HepG2 (cell line): ENCODE measurements around the gene NDUFB6. TPM values are rescaled to one million over a fixed set of nuclear protein-coding genes. Genes with fewer than 3 reads are reported as not detected.

Source experiments
- ATAC-seq: fragments of 200-7000 bp; cut with Tn5 transposase; 3 replicates; pipeline ENCODE4 v1.9.1; 2020; ENCODE audit warnings: mild to moderate bottlenecking, moderate library complexity
- BruUV-seq: library from RNA; stranded (reverse); fragments of 400-500 nt; replicated peaks from 2 replicates; lab custom pipeline; 2021; lab: Mats Ljungman, UMichigan
- CTCF ChIA-PET: fragments of 300-600 bp; formaldehyde crosslinking; extraction: SDS; loops from one replicate; lab custom pipeline; 2021; ENCODE audit warnings: low total read pairs, inconsistent platforms, low intra/inter-chr PET ratio; lab: Yijun Ruan, JAX
- POLR2A ChIA-PET: fragments of 350-600 bp; sonication (Branson Sonifier 250); formaldehyde crosslinking; loops from one replicate; lab custom pipeline; 2020; ENCODE audit warnings: antibody characterized with exemption, inconsistent platforms; lab: Yijun Ruan, JAX
- DNase-seq: peaks from one replicate; pipeline ENCODE4 v3.0.0-alpha.2; 2015; ENCODE audit warnings: low spot score
- FAIRE-seq: peaks from 3 replicates; lab custom pipeline; 2011; peaks lifted over from hg19 to GRCh38; lab: Jason Lieb, UNC
- H2AFZ ChIP-seq: one replicate; pipeline ENCODE4 v1.6.1; 2011; ENCODE audit warnings: low read length, inconsistent platforms
- H3K27ac ChIP-seq: fragments of 300-600 bp; 3 replicates; pipeline ENCODE4 v1.8.0; 2011; ENCODE audit warnings: mixed run types, mild to moderate bottlenecking, mixed read lengths, low read length, inconsistent platforms; ENCODE audit not compliant: insufficient read depth; ENCODE audit errors: extremely low read length
- H3K27me3 ChIP-seq, 2 experiments: fragments of 200-600 bp in 1 of 2; 2 replicates in 1 of 2; 3 replicates in 1 of 2; pipeline versions ENCODE4 v1.6.0 to v1.8.0; 2011; ENCODE audit warnings: low read length in 2 of 2, mild to moderate bottlenecking in 2 of 2, moderate library complexity in 2 of 2, inconsistent platforms in 1 of 2; ENCODE audit not compliant: insufficient read depth in 2 of 2, control insufficient read depth in 1 of 2
- H3K36me3 ChIP-seq, 2 experiments: fragments of 200-600 bp in 1 of 2; replicated peaks in 1 of 2; 2 replicates in 1 of 2; 3 replicates in 1 of 2; pipeline versions ENCODE4 v1.5.1 to v1.8.0; 2011; ENCODE audit warnings: low read length in 2 of 2, inconsistent platforms in 1 of 2; ENCODE audit not compliant: insufficient read depth in 2 of 2, control insufficient read depth in 1 of 2
- H3K4me1 ChIP-seq: 2 replicates; pipeline ENCODE4 v1.5.1; 2012; ENCODE audit warnings: low read length, inconsistent platforms; ENCODE audit not compliant: insufficient read depth
- H3K4me2 ChIP-seq: 2 replicates; pipeline ENCODE4 v1.6.0; 2011; ENCODE audit warnings: low read depth, low read length, inconsistent platforms
- H3K4me3 ChIP-seq, 3 experiments: fragments of 200-600 bp in 1 of 3; sonication (generic), shearing (Covaris generic) in 1 of 3; replicated peaks in 1 of 3; 2 replicates each; pipeline ENCODE4 v1.5.1; 2011 to 2016; ENCODE audit warnings: low read length in 3 of 3, inconsistent platforms in 2 of 3, low read depth in 2 of 3, mild to moderate bottlenecking in 2 of 3, control low read depth in 1 of 3, mixed read lengths in 1 of 3; ENCODE audit not compliant: insufficient read depth in 1 of 3
- H3K79me2 ChIP-seq: one replicate; pipeline ENCODE4 v1.6.1; 2011; ENCODE audit warnings: low read length, inconsistent platforms; ENCODE audit not compliant: insufficient read depth
- H3K9ac ChIP-seq: 2 replicates; pipeline ENCODE4 v1.6.0; 2011; ENCODE audit warnings: mild to moderate bottlenecking, low read depth, low read length, inconsistent platforms; ENCODE audit not compliant: insufficient read depth
- H3K9me3 ChIP-seq: 2 replicates; pipeline ENCODE4 v1.5.1; 2012; ENCODE audit warnings: mild to moderate bottlenecking, low read length
- H4K20me1 ChIP-seq: 2 replicates; pipeline ENCODE4 v1.6.0; 2011; ENCODE audit warnings: inconsistent platforms, mild to moderate bottlenecking, low read length, moderate library complexity; ENCODE audit not compliant: insufficient read depth
- ASH2L ChIP-seq: fragments of 300-600, 200-600 bp; sonication (generic); IDR thresholded peaks from 2 replicates; pipeline ENCODE4 v1.7.0; 2017; ENCODE audit warnings: low read depth, mild to moderate bottlenecking, moderate library complexity, mixed read lengths, low read length; ENCODE audit not compliant: insufficient read length
- GFI1 ChIP-seq: sonication (generic); formaldehyde crosslinking; IDR thresholded peaks from 2 replicates; pipeline ENCODE4 v1.5.0; 2020; ENCODE audit warnings: missing genetic modification reagents, mild to moderate bottlenecking, borderline replicate concordance
- MTF2 ChIP-seq: sonication (generic); formaldehyde crosslinking; IDR thresholded peaks from 2 replicates; pipeline ENCODE4 v1.5.0; 2020; ENCODE audit warnings: missing genetic modification reagents, borderline replicate concordance
- NFYC ChIP-seq: IDR thresholded peaks from 2 replicates; pipeline ENCODE4 v1.6.1; 2016; ENCODE audit warnings: missing genetic modification reagents, missing compliant biosample characterization
- NR2F1 ChIP-seq, 2 experiments: fragments of 450-650 bp in 1 of 2; formaldehyde crosslinking in 1 of 2; IDR thresholded peaks; 2 replicates each; pipeline versions ENCODE4 v1.5.0 to v1.6.1; 2016 to 2020; ENCODE audit warnings: mild to moderate bottlenecking in 1 of 2, missing compliant biosample characterization in 1 of 2, missing genetic modification reagents in 1 of 2, moderate library complexity in 1 of 2
- PHF8 ChIP-seq: sonication (generic); formaldehyde crosslinking; IDR thresholded peaks from 2 replicates; pipeline ENCODE4 v1.5.0; 2020; ENCODE audit warnings: missing genetic modification reagents
- TEAD3 ChIP-seq: optimal IDR thresholded peaks from 2 replicates; pipeline ENCODE3; 2016; ENCODE audit warnings: borderline replicate concordance
- ZNF331 ChIP-seq: sonication (generic); formaldehyde crosslinking; IDR thresholded peaks from 2 replicates; pipeline ENCODE4 v1.4.0; 2020; ENCODE audit warnings: missing genetic modification reagents
- ZNF33B ChIP-seq: sonication (generic); formaldehyde crosslinking; IDR thresholded peaks from 2 replicates; pipeline ENCODE4 v1.5.1; 2020; ENCODE audit warnings: mild to moderate bottlenecking, missing genetic modification reagents
- ZNF460 ChIP-seq: sonication (generic); formaldehyde crosslinking; IDR thresholded peaks from 2 replicates; pipeline ENCODE4 v1.5.1; 2020; ENCODE audit warnings: missing genetic modification reagents, mild to moderate bottlenecking, borderline replicate concordance
- ZNF549 ChIP-seq: sonication (generic); formaldehyde crosslinking; IDR thresholded peaks from 2 replicates; pipeline ENCODE4 v1.5.0; 2020; ENCODE audit warnings: missing genetic modification reagents
- ZNF550 ChIP-seq: sonication (generic); formaldehyde crosslinking; IDR thresholded peaks from 2 replicates; pipeline ENCODE4 v1.4.0; 2020; ENCODE audit warnings: mild to moderate bottlenecking, missing genetic modification reagents, borderline replicate concordance
- ZNF792 ChIP-seq: IDR thresholded peaks from 2 replicates; pipeline ENCODE4 v1.6.1; 2016
- ZNF850 ChIP-seq: sonication (generic); formaldehyde crosslinking; conservative IDR thresholded peaks from 2 replicates; pipeline ENCODE4 v1.9.0; 2021; ENCODE audit warnings: mild to moderate bottlenecking, missing genetic modification reagents
- WGBS: methylation state at CpG from one replicate; pipeline ENCODE4 v1.1.6; 2017; ENCODE audit warnings: low lambda C conversion rate; 5-methylcytosine and 5-hydroxymethylcytosine counted together
- in situ Hi-C: cut with HindIII; loops from 2 replicates; pipeline ENCODE4 v1.10.0; 2017; ENCODE audit warnings: low pct_unique_long_range_greater_than_20kb; ENCODE audit not compliant: extremely low pct_ligation_motif_present
- intact Hi-C: fragments of 100-400 bp; cut with micrococcal nuclease; formaldehyde crosslinking; loops from one replicate; pipeline ENCODE4 v1.10.0; 2022; ENCODE audit not compliant: unreplicated experiment
- polyA plus RNA-seq, 8 experiments: library from polyadenylated mRNA; depleted of rRNA in 3 of 8; stranded (reverse) in 7 of 8; unstranded in 1 of 8; fragments of >200 nt; fragmentation: Illumina TruSeq in 4 of 8; extraction: Trizol in 4 of 8; gene quantifications; 2 replicates each; pipeline versions ENCODE4 v1.2.1 to v1.2.3, GENCODE V29; 2011 to 2016; ENCODE audit warnings: low read depth in 4 of 8, missing spikeins in 1 of 8, mixed read lengths in 1 of 8; ENCODE audit not compliant: insufficient read depth in 1 of 8
- total RNA-seq, 5 experiments: library from RNA; depleted of rRNA; stranded (reverse); fragments of >200 nt; fragmentation: Illumina TruSeq; extraction: Trizol; gene quantifications; 2 replicates each; pipeline ENCODE4 v1.2.3, GENCODE V29; 2016; ENCODE audit warnings: low read depth in 1 of 5
- TF ChIP-seq, protein P1 (sequence below): sonication (generic); formaldehyde crosslinking; IDR thresholded peaks from 2 replicates; pipeline ENCODE4 v1.8.0; 2022; ENCODE audit warnings: mild to moderate bottlenecking, missing genetic modification reagents, borderline replicate concordance
- TF ChIP-seq, protein P2 (sequence below): sonication (generic); formaldehyde crosslinking; IDR thresholded peaks from 2 replicates; pipeline ENCODE4 v1.4.0; 2020; ENCODE audit warnings: missing genetic modification reagents, borderline replicate concordance
- TF ChIP-seq, protein P3 (sequence below): sonication (generic); formaldehyde crosslinking; IDR thresholded peaks from 2 replicates; pipeline ENCODE4 v1.8.0; 2022; ENCODE audit warnings: missing genetic modification reagents, mild to moderate bottlenecking, moderate library complexity, borderline replicate concordance

NDUFB6 gene
- total and polyA plus RNA-seq, 2 of the 13 experiments (the other 11 are each of a cell fraction or from before 2014, with no cell fraction given): 31.2 to 81.9 TPM

DNA sequence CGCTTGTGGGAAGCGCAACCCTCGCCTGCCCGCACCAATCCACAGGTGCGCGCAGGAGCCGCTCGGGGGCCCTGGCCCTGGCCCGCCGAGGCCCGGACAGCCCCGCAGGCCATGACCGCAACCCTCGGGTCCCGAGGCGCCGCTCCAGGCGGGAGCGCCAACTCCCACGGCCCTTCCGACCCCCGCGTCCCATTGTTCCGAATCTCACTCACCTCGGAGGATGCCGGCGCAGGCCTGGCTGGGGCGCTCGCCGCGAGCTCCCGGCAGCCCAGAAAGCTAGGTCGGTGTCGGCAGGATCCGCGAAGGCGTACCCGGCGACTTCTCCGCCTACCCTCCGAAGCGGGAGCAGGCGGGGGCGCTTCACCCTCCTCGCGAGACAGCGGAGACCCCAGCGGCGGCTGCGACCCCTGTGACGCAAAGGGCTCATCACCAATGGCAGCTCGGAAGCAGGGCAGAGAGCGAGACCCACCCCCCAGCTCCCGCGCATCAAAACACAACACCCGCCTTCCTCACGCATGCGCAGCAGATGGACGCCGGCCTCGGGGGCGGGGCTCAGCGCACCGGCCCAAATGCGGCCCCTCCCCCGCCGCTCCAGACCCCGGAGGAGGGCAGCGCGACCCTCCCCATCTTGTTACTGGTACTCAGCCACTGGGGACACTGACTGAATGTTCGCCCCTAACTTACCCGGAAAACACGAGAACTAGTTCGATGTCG is 22.2 kb downstream of the NDUFB6 start:
- Histone ChIP-seq H3K4me2 (peak overlapping the region; percentile 84), H3K36me3 (no peaks in the 10 kb centered on the region; a peak in 1 of 5 replicates), H3K79me2 (peaks cover 63% of the 10 kb centered on the region), H3K9me3 (no peaks in the 10 kb centered on the region), H3K27me3 (no peaks in the 10 kb centered on the region; a peak in 1 of 5 replicates), H3K4me3 (peak overlapping the region; percentile 89 to 91 (median 90)), H3K27ac (peak overlapping the region; percentile 96), H2AFZ (no peak overlapping the region), H3K9ac (peak overlapping the region; percentile 92), H3K4me1 (peaks cover 34% of the 10 kb centered on the region), H4K20me1 (peaks cover 28% of the 10 kb centered on the region)
- no TSS peak for BruUV-seq
- CTCF ChIA-PET: interaction anchor here (0.9 kb wide), 1 partner anchor 22 kb away, joined by 3 read pairs; the partner anchor contains the start of gene NDUFB6
- peak; percentile 89 for ATAC-seq
- intact Hi-C loops: no loop called here
- peak; percentile 52 for FAIRE-seq
- WGBS: 0% methylated on average over 6 of the region's 75 CpGs
- in situ Hi-C loops: no loop called here
- POLR2A ChIA-PET: interaction anchor here (1.0 to 3.6 kb wide), 14 partner anchors 12 to 701 kb away, joined by 3 to 43 read pairs (median 4); partner anchors contain the start of genes ACO1, DNAJA1, NDUFB6 and RIGI
- peak; percentile 93 for DNase-seq
- TF ChIP-seq, protein P1, sequence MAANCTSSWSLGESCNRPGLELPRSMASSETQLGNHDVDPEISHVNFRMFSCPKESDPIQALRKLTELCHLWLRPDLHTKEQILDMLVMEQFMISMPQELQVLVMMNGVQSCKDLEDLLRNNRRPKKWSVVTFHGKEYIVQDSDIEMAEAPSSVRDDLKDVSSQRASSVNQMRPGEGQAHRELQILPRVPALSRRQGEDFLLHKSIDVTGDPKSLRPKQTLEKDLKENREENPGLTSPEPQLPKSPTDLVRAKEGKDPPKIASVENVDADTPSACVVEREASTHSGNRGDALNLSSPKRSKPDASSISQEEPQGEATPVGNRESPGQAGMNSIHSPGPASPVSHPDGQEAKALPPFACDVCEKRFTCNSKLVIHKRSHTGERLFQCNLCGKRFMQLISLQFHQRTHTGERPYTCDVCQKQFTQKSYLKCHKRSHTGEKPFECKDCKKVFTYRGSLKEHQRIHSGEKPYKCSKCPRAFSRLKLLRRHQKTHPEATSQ: no peak
- TF ChIP-seq ZNF549 (CRISPR knock-in tag) (no peak), NFYC (peak; percentile 74), NR2F1 (CRISPR knock-in tag; IDR thresholded peaks at IDR 0.05) (no peak; a peak in 1 of 4 replicates), PHF8 (CRISPR knock-in tag) (peak; percentile 91), ZNF550 (CRISPR knock-in tag) (no peak), ZNF850 (CRISPR knock-in tag) (no peak), ZNF792 (CRISPR knock-in tag) (0 out of 2 replicates have a peak, but pooled peaks have one; percentile 8), ZNF460 (CRISPR knock-in tag) (peak; percentile 28; the same call in 1 of the 2 replicates), TEAD3 (CRISPR knock-in tag) (peak; percentile 42), ZNF331 (peak; percentile 7; the same call in 1 of the 2 replicates), MTF2 (peak; percentile 75; the same call in 1 of the 2 replicates), ASH2L (peak; percentile 78), ZNF33B (no peak), GFI1 (peak; percentile 53; the same call in 1 of the 2 replicates)
- TF ChIP-seq, protein P2, sequence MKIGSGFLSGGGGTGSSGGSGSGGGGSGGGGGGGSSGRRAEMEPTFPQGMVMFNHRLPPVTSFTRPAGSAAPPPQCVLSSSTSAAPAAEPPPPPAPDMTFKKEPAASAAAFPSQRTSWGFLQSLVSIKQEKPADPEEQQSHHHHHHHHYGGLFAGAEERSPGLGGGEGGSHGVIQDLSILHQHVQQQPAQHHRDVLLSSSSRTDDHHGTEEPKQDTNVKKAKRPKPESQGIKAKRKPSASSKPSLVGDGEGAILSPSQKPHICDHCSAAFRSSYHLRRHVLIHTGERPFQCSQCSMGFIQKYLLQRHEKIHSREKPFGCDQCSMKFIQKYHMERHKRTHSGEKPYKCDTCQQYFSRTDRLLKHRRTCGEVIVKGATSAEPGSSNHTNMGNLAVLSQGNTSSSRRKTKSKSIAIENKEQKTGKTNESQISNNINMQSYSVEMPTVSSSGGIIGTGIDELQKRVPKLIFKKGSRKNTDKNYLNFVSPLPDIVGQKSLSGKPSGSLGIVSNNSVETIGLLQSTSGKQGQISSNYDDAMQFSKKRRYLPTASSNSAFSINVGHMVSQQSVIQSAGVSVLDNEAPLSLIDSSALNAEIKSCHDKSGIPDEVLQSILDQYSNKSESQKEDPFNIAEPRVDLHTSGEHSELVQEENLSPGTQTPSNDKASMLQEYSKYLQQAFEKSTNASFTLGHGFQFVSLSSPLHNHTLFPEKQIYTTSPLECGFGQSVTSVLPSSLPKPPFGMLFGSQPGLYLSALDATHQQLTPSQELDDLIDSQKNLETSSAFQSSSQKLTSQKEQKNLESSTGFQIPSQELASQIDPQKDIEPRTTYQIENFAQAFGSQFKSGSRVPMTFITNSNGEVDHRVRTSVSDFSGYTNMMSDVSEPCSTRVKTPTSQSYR (CRISPR knock-in tag): peak; percentile 86; the same call in 1 of the 2 replicates
- TF ChIP-seq, protein P3, sequence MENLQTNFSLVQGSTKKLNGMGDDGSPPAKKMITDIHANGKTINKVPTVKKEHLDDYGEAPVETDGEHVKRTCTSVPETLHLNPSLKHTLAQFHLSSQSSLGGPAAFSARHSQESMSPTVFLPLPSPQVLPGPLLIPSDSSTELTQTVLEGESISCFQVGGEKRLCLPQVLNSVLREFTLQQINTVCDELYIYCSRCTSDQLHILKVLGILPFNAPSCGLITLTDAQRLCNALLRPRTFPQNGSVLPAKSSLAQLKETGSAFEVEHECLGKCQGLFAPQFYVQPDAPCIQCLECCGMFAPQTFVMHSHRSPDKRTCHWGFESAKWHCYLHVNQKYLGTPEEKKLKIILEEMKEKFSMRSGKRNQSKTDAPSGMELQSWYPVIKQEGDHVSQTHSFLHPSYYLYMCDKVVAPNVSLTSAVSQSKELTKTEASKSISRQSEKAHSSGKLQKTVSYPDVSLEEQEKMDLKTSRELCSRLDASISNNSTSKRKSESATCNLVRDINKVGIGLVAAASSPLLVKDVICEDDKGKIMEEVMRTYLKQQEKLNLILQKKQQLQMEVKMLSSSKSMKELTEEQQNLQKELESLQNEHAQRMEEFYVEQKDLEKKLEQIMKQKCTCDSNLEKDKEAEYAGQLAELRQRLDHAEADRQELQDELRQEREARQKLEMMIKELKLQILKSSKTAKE (CRISPR knock-in tag): no peak
